ENCODE data around the gene FKBP2.

FKBP2 gene

DNA sequence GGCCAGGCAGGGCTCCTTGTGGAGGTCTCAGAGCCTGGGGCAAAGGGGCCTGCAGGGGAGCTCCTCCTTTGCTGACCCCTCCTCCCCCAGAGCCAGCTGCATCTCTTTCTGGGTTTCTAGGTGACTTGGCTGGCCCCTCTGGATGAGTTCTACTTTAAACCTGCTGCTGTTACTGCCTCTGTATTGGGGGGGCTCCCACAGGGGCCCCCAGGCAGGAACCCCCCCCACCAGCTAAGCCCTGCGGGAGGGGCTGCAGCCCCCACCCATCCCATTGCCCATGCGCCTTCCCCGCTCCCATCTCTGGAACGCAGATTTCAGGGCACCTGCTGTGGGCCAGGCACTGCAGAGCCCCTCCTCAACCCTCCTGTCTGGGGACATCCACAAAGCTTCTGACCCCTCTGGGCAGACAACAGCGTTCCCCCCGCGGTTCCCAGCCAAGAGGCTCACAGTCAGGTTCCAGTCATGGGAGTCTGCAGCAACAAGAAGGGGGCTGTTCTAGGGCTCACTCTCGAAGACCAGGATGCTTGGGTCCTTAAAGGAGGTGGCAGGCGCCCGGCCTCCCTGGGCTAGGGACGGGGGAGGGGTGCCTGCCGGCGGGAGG, 9.6 kb downstream of the FKBP2 start:
- DNase-seq: no peak

DNA sequence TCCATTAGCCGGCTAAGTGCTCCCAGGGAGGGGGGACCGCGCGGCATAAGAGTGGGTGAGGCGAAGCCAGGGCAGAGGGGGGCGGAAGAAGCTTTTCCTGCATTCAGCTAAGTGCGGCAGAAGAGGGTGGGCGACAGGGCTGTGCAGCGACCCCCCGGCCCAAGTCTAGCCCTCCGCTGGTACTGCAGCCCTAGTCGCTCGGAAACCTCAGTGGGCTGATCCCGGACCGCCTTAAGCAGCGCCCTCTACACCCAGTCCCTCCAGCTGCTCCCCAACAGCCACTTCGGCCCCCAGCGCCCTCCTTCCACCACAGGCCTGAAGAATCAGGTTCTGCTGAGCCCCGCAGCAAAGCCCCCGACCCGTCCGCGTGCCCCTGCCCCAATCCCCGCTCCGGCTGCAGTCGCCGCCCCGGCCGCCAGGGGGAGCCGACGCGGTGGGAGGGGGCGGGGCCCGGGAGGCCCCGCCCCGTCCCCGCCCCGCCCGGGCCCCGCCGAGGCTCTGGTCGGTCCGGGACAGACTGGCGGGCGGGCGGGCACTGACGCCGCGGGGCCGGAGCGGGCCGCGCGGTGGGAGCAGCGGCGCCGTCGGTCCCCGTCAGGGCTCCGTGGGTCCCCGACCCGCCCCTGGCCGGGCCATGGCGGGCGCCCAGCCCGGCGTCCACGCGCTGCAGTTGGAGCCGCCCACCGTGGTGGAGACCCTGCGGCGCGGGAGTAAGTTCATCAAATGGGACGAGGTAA, 10.3 kb downstream of the FKBP2 start, which contains the start of gene PLCB3:
Gene PLCB3, plus strand, starts transcription at position 515 of the 737 bp plus-strand sequence. Its CDS starts 120 bp downstream, at position 635.
- peak; percentile 65 for DNase-seq

DNA sequence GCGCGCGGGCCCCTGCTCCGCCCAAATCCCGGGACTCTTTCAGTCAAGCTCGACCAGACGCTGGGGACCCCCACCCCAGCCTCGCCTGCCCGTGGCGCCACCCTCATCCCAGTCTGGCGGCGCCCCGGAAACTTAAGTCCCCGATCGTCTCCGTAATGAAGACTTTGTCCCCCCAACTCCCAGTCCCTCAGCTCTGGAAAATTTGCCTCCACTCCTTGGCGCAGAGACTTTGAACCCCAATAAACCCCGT, 10.8 kb downstream of the FKBP2 start:
- DNase-seq: no peak

DNA sequence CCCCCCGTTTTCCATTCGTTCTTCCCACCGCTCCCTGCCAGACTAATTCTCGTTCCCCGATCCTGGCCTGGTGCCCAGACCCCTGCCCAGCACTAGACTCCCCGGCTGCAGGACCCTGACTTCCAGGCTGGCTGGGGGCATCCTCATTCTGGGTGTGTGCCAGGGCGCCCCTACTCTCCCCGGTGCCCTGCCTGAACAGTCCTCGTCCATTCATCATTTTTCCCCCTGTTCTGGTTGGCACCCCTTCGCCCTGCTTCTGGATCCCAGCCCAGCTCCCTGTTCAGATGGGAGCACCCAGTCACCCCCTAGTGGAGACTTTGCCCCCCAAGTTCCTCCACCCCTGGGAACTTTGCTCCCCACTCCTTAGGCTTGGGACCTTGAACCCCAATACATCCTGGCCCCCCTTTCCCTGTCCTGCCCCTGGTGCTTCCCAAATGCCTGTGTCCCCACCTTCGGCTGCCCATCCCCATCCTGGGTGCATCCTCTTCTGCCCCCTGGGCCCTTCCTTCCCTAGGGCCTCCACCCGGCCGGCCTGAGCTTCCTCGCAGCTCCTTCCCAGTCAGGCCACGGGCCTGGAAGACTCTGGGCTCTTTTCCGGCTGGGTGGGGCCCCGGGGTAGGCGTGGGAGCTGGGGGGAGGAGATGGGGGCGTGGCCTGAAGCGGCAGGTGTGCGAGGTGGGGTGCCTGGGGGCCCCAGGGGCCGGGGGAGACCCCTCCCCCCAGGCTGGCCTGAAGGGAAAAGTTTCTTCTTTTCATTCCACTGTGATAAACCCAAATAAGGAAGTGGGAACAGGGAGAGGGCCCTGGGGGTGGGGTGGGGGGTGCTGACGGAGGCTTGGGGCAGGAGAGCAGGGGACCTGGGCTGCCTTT, 11.3 kb downstream of the FKBP2 start:
- DNase-seq: no peak

DNA sequence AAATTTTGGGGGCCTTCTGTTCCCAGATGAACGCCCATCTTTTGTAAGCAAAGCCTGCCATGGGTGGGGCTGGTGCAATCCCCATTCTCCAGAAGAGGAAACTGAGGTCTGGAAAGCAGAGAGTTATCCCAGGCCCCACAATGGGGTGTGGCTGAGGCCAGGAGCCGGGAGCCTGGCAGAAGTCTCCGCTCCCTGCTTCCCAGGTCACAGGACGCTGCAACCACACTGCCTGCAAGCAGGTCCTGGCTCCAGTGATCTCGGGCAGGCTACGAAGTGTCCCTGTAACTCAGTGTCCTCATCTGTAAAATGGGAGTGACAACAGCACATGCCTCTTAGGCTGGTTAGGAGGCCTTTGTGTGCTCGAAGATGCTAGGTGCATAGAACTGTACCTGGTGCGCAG, 12.1 kb downstream of the FKBP2 start:
- DNase-seq: no peak

DNA sequence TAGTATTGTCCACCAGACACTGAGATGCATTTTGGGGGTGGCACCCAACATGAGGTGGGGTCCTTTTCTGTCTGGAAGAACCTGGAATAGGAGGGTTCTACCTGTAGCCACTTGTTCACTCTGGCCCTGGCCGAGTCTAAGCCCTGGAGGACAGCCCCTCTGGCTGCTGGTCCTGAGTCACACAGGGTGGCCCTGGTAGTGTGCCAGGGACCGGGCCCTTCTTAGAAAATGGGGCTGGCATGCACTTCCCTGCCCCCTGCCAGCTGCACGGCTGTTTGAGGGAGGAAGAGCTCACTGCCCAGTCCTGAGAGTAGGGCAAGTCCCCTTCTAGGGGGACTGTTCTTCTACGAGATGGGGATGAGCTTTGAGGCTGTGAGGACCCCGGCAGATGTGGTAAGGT, 12.6 kb downstream of the FKBP2 start:
- no peak for DNase-seq

DNA sequence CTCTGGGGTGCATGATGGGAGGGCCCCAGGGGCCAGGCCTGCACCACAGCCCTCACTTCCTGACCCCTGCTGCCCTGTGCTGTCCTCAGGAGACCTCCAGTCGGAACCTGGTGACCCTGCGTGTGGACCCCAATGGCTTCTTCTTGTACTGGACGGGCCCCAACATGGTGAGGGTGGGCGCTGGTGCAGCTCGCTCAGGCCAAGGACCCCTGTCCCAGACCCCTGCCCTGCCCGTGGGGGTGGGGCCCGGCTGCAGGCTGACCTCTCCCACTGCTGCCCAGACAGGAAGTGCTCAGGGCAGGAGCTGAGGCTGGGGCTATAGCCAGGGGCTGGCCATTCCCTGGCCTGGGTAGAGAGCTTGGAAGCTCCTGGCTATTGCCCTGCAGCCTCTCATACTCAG, 13.4 kb downstream of the FKBP2 start:
- DNase-seq: no peak

DNA sequence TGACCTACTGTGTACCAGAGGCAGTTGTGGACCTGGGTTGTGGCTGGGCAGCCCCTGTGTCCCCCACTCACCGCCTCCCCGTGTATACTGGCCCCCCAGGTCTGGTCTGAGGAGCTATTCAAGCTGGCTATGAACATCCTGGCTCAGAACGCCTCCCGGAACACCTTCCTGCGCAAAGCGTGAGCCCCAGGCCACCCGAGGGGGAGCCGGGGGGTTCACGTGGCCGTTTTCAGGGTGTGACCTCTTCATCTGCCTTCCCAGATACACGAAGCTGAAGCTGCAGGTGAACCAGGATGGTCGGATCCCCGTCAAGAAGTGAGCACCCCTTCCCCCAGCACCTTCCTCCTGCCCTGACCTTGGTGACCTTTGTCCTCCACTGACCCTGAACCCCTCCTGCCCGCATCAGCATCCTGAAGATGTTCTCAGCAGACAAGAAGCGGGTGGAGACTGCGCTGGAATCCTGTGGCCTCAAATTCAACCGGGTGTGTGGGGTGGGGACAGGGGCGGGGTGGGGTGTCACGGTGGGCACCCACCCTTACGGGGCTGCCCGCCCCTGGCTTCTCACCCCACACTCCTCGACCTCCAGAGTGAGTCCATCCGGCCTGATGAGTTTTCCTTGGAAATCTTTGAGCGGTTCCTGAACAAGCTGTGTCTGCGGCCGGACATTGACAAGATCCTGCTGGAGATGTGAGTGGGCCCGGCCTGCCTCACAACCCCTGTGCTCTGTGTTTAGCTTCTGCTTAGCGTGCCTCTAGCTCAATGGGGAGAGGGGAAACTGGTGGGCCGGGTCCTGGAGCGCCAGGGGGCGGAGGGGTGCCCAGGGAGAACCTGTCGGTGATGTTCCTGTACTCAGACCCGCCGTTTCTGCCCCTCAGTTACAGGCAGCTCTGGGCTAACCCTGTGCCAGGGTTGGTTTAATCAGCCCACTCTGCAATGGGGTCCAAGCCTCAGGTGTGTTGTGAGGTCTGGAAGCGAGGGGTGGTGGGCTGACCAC, 14.5 kb downstream of the FKBP2 start:
- DNase-seq: no peak

DNA sequence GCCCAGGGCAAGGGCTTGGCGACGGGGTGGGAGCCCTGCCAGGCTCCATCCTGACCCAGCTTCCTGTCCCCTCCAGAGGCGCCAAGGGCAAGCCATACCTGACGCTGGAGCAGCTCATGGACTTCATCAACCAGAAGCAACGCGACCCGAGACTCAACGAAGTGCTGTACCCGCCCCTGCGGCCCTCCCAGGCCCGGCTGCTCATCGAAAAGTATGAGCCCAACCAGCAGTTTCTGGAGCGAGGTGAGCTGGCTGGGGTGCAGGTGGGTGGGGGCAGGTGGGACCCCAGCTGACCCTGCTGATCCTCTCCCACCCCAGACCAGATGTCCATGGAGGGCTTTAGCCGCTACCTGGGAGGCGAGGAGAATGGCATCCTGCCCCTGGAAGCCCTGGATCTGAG, 15.4 kb downstream of the FKBP2 start:
- DNase-seq: no peak

DNA sequence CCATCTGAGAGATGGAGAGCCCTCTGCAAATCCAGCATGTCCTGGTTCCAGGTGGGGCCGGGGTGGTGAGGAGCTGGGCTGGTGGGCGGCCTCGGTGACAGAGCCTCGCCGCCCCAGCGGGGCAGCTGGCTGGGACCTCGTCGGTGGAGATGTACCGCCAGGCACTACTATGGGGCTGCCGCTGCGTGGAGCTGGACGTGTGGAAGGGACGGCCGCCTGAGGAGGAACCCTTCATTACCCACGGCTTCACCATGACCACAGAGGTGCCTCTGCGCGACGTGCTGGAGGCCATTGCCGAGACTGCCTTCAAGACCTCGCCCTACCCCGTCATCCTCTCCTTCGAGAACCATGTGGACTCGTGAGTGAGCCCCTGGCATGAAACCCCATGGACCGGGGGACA, 17.5 kb downstream of the FKBP2 start:
- DNase-seq: no peak

DNA sequence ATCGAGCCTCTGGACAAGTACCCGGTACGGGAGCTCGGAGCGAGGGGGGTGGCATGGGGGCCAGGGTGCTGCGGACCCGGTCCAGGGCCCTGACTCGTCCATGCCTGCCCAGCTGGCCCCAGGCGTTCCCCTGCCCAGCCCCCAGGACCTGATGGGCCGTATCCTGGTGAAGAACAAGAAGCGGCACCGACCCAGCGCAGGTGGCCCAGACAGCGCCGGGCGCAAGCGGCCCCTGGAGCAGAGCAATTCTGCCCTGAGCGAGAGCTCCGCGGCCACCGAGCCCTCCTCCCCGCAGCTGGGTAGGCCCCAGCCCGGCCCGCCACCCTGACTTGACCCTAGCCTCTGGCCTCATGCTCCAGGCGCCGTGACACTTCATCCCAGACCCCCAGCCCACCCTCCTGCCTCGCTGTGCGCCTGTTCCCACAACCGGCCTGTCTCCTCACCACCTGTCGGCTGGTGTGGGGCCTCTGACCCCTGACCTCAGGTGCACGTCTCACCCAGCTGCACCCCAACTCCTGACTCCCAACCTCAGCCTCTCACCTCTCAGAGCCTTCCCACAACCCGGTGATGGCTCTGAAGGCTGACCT, 18.1 kb downstream of the FKBP2 start:
- DNase-seq: no peak

DNA sequence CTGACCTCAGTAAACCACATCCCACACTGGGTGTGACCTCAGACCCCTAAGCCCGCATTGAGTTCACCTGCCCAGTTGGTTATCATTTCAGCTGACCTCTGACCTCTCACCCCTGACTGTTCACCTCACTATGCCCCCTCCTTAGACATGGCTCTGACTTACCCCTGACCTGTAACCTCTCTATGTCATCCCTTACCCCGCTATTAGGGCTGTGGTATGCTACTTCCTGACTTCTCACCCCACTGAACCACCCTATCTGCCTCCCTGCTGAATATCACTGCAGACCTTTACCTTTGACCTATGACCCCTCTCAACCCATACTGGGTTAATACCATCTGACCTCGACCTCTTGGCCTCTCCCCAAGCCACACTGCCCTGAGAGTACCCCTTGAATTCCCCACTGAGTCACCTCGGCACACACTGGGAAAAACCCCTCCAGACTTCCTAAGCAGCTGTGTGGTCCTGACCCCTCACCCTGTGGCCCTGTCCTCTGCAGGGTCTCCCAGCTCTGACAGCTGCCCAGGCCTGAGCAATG, 18.7 kb downstream of the FKBP2 start:
- DNase-seq: no peak

DNA sequence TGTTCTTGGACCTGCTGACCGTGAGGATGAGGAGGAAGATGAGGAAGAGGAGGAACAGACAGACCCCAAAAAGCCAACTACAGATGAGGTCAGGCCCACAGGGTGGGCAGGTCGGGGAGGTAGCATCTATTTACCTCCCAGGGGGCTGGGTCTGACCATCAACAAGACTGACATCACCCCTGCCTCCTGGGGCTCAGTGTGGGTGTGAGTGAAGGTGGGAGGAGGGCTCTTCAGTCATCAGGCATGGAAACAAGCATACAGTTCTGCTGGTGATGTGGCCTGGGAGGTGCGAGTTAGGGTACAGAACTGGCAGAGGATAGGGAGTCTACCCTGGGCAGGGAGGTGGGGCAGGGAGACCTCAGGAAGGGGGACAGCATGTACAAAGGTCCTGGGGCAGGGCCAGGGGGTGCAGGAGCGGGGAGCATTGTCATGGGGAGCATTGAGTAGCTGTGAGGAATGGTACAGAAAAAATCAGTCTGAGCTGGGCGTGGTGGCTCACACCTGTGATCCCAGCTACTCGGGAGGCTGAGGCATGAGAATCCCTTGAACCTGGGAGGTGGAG, 19.3 kb downstream of the FKBP2 start:
- no peak for DNase-seq

DNA sequence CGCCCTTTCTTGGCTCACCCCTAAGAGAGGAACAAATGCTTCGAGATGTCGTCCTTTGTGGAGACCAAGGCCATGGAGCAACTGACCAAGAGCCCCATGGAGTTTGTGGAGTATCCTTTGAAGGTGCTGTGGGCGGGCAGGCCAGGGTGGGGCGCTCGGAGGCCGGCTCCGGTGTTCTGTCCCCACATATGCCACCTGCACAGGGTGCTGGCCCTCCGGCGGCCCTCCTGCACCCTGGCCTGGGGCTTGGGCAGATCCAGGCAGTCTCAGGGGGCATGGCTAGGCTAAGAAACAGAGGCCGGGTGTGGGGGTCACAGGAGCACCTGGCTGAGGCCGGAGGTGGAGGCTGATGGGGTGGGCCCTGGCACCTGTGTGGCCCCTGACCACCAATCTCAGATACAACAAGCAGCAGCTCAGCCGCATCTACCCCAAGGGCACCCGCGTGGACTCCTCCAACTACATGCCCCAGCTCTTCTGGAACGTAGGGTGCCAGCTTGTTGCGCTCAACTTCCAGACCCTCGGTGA, 20.7 kb downstream of the FKBP2 start:
- DNase-seq: no peak

DNA sequence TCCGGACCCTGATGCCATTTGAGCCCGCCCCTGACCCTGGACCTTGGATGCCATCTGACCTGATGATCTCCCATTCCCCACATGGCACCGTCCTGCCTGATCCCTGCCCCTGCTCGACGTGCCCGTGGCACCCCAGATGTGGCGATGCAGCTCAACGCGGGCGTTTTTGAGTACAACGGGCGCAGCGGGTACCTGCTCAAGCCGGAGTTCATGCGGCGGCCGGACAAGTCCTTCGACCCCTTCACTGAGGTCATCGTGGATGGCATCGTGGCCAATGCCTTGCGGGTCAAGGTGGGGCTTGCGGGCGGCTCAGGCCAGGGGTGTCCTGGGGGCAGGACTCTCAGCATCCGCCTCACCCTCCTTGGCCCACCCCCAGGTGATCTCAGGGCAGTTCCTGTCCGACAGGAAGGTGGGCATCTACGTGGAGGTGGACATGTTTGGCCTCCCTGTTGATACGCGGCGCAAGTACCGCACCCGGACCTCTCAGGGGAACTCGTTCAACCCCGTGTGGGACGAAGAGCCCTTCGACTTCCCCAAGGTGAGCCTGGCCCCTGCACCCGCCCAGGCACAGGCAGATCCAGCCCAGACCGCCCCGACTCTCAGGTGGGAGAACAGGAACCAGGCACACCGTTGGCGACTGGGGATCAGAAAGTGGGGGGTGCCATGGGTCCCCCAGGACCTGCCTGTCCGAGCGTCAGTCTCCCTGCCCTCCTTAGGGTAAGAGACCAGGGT, 21.5 kb downstream of the FKBP2 start:
- no peak for DNase-seq

DNA sequence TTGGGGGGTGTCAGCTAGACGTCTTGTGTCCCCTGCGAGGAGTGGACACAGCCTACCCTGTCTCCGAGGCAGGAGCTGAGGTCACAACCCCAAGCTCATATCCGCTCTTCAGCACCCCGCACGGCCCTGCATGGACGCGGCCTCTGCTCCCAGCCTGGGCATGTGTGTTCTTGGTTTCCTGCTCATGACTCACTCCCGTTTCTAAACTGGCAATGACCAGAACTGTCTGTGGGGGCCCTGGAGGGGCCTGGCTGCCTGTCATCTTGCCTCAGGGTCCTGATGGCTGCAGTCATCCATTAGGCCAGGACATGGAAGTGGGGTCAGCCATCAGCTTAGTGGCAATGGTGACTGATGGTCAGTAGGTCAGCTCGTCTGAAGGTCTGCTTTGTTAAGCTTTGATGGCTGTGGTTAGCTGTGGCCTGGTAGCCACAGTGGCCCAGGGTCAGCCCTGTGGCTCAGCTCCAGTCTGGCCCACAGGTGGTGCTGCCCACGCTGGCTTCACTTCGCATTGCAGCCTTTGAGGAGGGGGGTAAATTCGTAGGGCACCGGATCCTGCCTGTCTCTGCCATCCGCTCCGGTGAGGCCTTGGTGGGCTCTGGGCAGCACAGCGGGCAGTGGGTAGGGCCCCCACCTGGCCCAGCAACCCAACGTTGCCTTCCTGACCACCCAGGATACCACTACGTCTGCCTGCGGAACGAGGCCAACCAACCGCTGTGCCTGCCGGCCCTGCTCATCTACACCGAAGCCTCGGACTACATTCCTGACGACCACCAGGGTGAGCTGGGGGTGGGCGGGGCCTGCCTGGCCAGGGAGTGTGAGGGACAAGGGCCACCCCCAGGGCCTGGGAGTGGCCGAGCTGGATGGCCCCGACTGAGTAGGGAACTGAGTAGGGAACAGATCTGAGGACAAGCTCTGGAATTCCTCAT, 22.4 kb downstream of the FKBP2 start:
- DNase-seq: no peak

DNA sequence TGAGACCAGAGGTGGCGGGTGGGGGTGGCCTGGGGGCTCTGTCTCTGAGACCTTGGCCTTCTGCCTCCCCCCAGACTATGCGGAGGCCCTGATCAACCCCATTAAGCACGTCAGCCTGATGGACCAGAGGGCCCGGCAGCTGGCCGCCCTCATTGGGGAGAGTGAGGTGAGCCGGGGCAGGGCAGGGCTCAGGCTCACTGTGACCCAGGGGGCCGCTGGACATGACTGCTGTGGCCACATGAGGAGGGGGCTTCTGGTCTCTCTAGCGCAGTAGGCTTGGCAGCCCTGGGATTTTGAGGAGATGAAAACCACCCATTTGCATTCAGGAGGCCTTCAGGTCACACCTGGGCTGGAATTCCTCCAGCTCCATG, 23.0 kb downstream of the FKBP2 start:
- DNase-seq: no peak

DNA sequence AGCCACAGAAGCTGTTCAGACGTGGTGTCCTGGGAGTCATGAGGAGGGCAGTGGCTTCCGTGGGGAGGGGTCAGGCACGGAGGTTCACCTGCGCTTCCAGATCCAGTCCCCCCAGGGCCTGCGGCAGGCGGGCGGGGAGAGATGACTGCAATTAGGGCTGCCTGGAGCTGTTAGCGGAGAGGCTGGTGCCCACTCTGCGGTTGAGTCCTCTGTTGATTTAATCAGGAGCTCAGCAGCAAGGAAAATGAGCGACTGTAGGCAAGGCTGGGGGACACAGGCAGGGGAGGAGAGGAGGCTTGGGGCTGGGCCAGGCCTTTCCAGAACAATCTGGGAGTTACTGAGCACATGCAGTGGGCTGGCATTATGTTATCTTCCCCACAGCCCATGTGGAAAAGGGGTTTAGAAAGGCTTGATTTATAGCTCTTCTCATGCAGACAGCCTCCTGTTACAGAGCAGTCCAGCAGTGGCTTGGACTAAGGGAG, 23.5 kb downstream of the FKBP2 start:
- DNase-seq: no peak

Data from activated CD8-positive, alpha-beta memory T cell treated with anti-CD3 and anti-CD28 coated beads, Interleukin-2, amount 50 U/mL, for 4 hours (primary cell).